ENCODE data around the gene RPL22. TPM values are rescaled to one million over a fixed set of nuclear protein-coding genes. Genes with fewer than 3 reads are reported as not detected.
A peak's percentile ranks its signal among the peaks of the same experiment; 100 is the strongest.

The RPL22 gene
- polyA plus RNA-seq, 3 donors, result 62.6 to 97.2 (median 65.6) TPM

GRCh38 chr1:6244401-6245049 lies 45.1 kb upstream of the RPL22 start:
- intact Hi-C loops (cut with micrococcal nuclease), result loop anchor here (2.0 to 10.0 kb wide), 8 partner anchors 98 to 233 kb away; partner anchors contain the start of gene ACOT7 (in 1 of the 2)
- H3K27me3 Mint-ChIP-seq (ENCODE audit: low read depth in 3 of 3), result peaks cover 77 to 93% (median 86%) of the 10 kb centered on the region in 3 donors
- peaks cover 0 to 21% of the 10 kb centered on the region in 2 donors for H3K9me3 ChIP-seq (replicated peaks in 1 of 2; ENCODE audit: control insufficient read depth in 1 of 2, insufficient read depth in 1 of 2, low read length in 2 of 2)
- peaks cover 9% of the 10 kb centered on the region for H4K20me1 ChIP-seq (ENCODE audit: insufficient read depth, low read length)
- no peak overlapping the region for H3K4me3 ChIP-seq (replicated peaks in 1 of 3; ENCODE audit: low read depth in 2 of 3, low read length in 3 of 3)
- WGBS (ENCODE audit: insufficient coverage), result 9% methylated on average over 8 of the region's 24 CpGs
- H3K79me2 ChIP-seq (ENCODE audit: insufficient read depth, low read length), result no peaks in the 10 kb centered on the region
- no peak overlapping the region for H3K4me2 ChIP-seq (replicated peaks; ENCODE audit: extremely low read depth, low read length, poor library complexity, severe bottlenecking)
- H3K36me3 ChIP-seq (replicated peaks in 1 of 2; ENCODE audit: control insufficient read depth in 1 of 2, insufficient read depth in 2 of 2, low read length in 2 of 2), result no peaks in the 10 kb centered on the region
- peaks cover 0 to 24% (median 4%) of the 10 kb centered on the region in 7 donors for H3K9me3 Mint-ChIP-seq
- H3K4me3 Mint-ChIP-seq, result peak overlapping the region in 1 of 2 donors; percentile 83
- H2AFZ ChIP-seq (ENCODE audit: insufficient read depth, low read depth, low read length, poor library complexity, severe bottlenecking), result no peak overlapping the region
- TF ChIP-seq, protein P1, sequence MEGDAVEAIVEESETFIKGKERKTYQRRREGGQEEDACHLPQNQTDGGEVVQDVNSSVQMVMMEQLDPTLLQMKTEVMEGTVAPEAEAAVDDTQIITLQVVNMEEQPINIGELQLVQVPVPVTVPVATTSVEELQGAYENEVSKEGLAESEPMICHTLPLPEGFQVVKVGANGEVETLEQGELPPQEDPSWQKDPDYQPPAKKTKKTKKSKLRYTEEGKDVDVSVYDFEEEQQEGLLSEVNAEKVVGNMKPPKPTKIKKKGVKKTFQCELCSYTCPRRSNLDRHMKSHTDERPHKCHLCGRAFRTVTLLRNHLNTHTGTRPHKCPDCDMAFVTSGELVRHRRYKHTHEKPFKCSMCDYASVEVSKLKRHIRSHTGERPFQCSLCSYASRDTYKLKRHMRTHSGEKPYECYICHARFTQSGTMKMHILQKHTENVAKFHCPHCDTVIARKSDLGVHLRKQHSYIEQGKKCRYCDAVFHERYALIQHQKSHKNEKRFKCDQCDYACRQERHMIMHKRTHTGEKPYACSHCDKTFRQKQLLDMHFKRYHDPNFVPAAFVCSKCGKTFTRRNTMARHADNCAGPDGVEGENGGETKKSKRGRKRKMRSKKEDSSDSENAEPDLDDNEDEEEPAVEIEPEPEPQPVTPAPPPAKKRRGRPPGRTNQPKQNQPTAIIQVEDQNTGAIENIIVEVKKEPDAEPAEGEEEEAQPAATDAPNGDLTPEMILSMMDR (IDR thresholded peaks at IDR 0.05), result no peak
- H3K36me3 Mint-ChIP-seq, result peaks cover 0 to 7% of the 10 kb centered on the region in 2 donors
- no peak overlapping the region for H3K9ac ChIP-seq (ENCODE audit: insufficient read depth, low read length, poor library complexity, severe bottlenecking)
- H3K27me3 ChIP-seq (ENCODE audit: control insufficient read depth in 2 of 2, insufficient read depth in 2 of 2, low read length in 2 of 2), result peaks cover 27 to 85% of the 10 kb centered on the region in 2 donors
- peaks cover 10% of the 10 kb centered on the region for H3K4me1 Mint-ChIP-seq
- no peak overlapping the region for H3K27ac Mint-ChIP-seq
- DNase-seq, result no peak
- no peak overlapping the region for H3K27ac ChIP-seq (ENCODE audit: low read depth in 1 of 2, low read length in 2 of 2)
- H3K4me1 ChIP-seq (ENCODE audit: control insufficient read depth in 1 of 2, insufficient read depth in 2 of 2, low read length in 2 of 2), result peaks cover 0 to 21% of the 10 kb centered on the region in 2 donors

DNA sequence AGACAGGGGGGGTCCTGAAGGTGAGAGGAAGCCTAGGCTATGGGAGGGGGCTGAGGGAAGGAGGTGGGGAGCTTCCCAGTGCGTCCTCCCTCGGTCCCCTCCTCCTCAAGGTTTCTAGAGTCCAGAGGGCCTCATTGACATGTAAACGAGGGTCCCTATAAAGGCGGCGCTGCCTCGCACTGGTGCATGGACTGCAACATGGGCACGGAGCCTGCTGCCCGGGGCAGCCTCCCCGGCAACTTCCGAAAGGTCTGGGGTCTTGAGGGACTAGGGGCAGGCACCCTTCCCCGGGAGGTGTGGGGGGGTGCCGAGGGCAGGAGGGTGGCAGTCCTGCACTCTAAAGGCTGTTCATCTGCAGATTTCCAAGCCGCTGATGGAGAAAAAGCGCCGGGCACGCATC lies 44.6 kb upstream of the RPL22 start, which contains the start of gene HES3:
Gene HES3 (plus strand): TSS at position 187 of the 400 bp plus-strand sequence. CDS start 187 bp downstream, at position 374.
- 6% methylated on average over 12 of the region's 16 CpGs for WGBS (ENCODE audit: insufficient coverage)
- H3K9me3 Mint-ChIP-seq, result peaks cover 0 to 24% (median 4%) of the 10 kb centered on the region in 7 donors
- Histone ChIP-seq H3K4me1 (ENCODE audit: control insufficient read depth in 1 of 2, insufficient read depth in 2 of 2, low read length in 2 of 2) (peaks cover 0 to 21% of the 10 kb centered on the region in 2 donors), H3K4me3 (replicated peaks in 1 of 3; ENCODE audit: low read depth in 2 of 3, low read length in 3 of 3) (no peak within 1 kb of the TSS), H3K79me2 (ENCODE audit: insufficient read depth, low read length) (no peaks in the 10 kb centered on the region), H3K36me3 (replicated peaks in 1 of 2; ENCODE audit: control insufficient read depth in 1 of 2, insufficient read depth in 2 of 2, low read length in 2 of 2) (no peaks in the 10 kb centered on the region), H2AFZ (ENCODE audit: insufficient read depth, low read depth, low read length, poor library complexity, severe bottlenecking) (no peak within 1 kb of the TSS), H3K27me3 (ENCODE audit: control insufficient read depth in 2 of 2, insufficient read depth in 2 of 2, low read length in 2 of 2) (peaks cover 32 to 90% of the 10 kb centered on the region in 2 donors), H3K9ac (ENCODE audit: insufficient read depth, low read length, poor library complexity, severe bottlenecking) (no peak within 1 kb of the TSS), H3K9me3 (replicated peaks in 1 of 2; ENCODE audit: control insufficient read depth in 1 of 2, insufficient read depth in 1 of 2, low read length in 2 of 2) (peaks cover 0 to 21% of the 10 kb centered on the region in 2 donors), H3K27ac (ENCODE audit: low read depth in 1 of 2, low read length in 2 of 2) (no peak within 1 kb of the TSS), H4K20me1 (ENCODE audit: insufficient read depth, low read length) (peaks cover 9% of the 10 kb centered on the region), H3K4me2 (replicated peaks; ENCODE audit: extremely low read depth, low read length, poor library complexity, severe bottlenecking) (no peak within 1 kb of the TSS)
- H3K27ac Mint-ChIP-seq, result no peak within 1 kb of the TSS
- H3K36me3 Mint-ChIP-seq, result peaks cover 0 to 7% of the 10 kb centered on the region in 2 donors
- peak within 1 kb of the TSS in 1 of 2 donors; percentile 83 for H3K4me3 Mint-ChIP-seq
- no peak for DNase-seq
- peaks cover 10% of the 10 kb centered on the region for H3K4me1 Mint-ChIP-seq
- TF ChIP-seq, protein P1 (IDR thresholded peaks at IDR 0.05), result no peak
- intact Hi-C loops (cut with micrococcal nuclease), result loop anchor here (2.0 to 10.0 kb wide), 4 partner anchors 139 to 191 kb away; partner anchors contain the start of gene ACOT7 (in 1 of the 2)
- peaks cover 82 to 96% (median 91%) of the 10 kb centered on the region in 3 donors for H3K27me3 Mint-ChIP-seq (ENCODE audit: low read depth in 3 of 3)
